K562 (cell line): Measurements from ENCODE around the gene RNF214. TPM values are rescaled to one million over a fixed set of nuclear protein-coding genes. Genes with fewer than 3 reads are reported as not detected.

Source experiments
- E2F3 ChIP-seq: fragments of 250-450 bp; sonication (Bioruptor Pico); IDR thresholded peaks from 2 replicates; pipeline ENCODE4 v1.4.0; 2020; ENCODE audit warnings: mild to moderate bottlenecking
- KDM5B ChIP-seq: fragments of 200-600 bp; sonication (generic); IDR thresholded peaks from 2 replicates; pipeline ENCODE4 v1.6.1; 2012; ENCODE audit warnings: low read depth, mild to moderate bottlenecking, moderate library complexity, low read length, control low read depth, inconsistent platforms; ENCODE audit not compliant: insufficient replicate concordance
- SRF ChIP-seq, 2 experiments: fragments of 250-450, 450-650 bp in 1 of 2; sonication (Bioruptor Pico) in 1 of 2; sonication (generic) in 1 of 2; formaldehyde crosslinking; IDR thresholded peaks; 2 replicates each; pipeline versions ENCODE4 v1.5.0 to v1.5.1; 2020 to 2022; ENCODE audit warnings: mild to moderate bottlenecking in 1 of 2, missing genetic modification reagents in 1 of 2
- TGIF2 ChIP-seq: sonication (generic); formaldehyde crosslinking; IDR thresholded peaks from 2 replicates; pipeline ENCODE4 v1.8.1; 2022; ENCODE audit warnings: mild to moderate bottlenecking, missing genetic modification reagents, moderate library complexity
- ZBTB1 ChIP-seq: sonication (generic); formaldehyde crosslinking; IDR thresholded peaks from 2 replicates; pipeline ENCODE4 v1.8.1; 2023; ENCODE audit warnings: missing genetic modification reagents, low read depth, mild to moderate bottlenecking, borderline replicate concordance
- ZBTB8A ChIP-seq: fragments of 450-650 bp; IDR thresholded peaks from 2 replicates; pipeline ENCODE4 v1.6.1; 2018; ENCODE audit warnings: mild to moderate bottlenecking, moderate library complexity; ENCODE audit not compliant: partially characterized antibody
- ZNF140 ChIP-seq: fragments of 250-450 bp; sonication (Bioruptor Pico); IDR thresholded peaks from 2 replicates; pipeline ENCODE4 v1.8.0; 2021; ENCODE audit warnings: moderate library complexity, mild to moderate bottlenecking, inconsistent platforms
- ZNF445 ChIP-seq: fragments of 250-450 bp; sonication (Bioruptor Pico); IDR thresholded peaks from 2 replicates; pipeline ENCODE4 v1.4.0; 2020; ENCODE audit warnings: low read depth, mild to moderate bottlenecking, moderate library complexity
- polyA plus RNA-seq, 8 experiments: library from polyadenylated mRNA; depleted of rRNA in 4 of 8; stranded (reverse) in 5 of 8; unstranded in 3 of 8; fragments of >200 nt; fragmentation: Nextera tagmentation in 2 of 8; fragmentation: Illumina TruSeq in 1 of 8; extraction: Ambion mirVana in 2 of 8; extraction: Trizol in 1 of 8; gene quantifications; 2 replicates each; pipeline versions ENCODE4 v1.2.1 to v1.2.3, GENCODE V29; 2011 to 2014; ENCODE audit warnings: inconsistent platforms in 1 of 8, missing spikeins in 1 of 8
- total RNA-seq, 7 experiments: library from RNA; depleted of rRNA in 6 of 7; stranded (reverse); fragments of >200 nt in 6 of 7; fragmentation: Illumina TruSeq in 2 of 7; extraction: Trizol in 2 of 7; gene quantifications; 2 replicates each; pipeline versions ENCODE4 v1.2.1 to v1.2.3, GENCODE V29; 2011 to 2021; ENCODE audit warnings: low replicate concordance in 1 of 7
- TF ChIP-seq, protein P1 (sequence below): fragments of 450-650 bp; IDR thresholded peaks from 2 replicates; pipeline ENCODE4 v1.6.1; 2016; ENCODE audit warnings: mild to moderate bottlenecking, moderate library complexity
- TF ChIP-seq, protein P2 (sequence below), 2 experiments: fragments of 250-450 bp in 1 of 2; fragments of 450-650 bp in 1 of 2; sonication (Bioruptor Pico) in 1 of 2; IDR thresholded peaks; 2 replicates each; pipeline versions ENCODE4 v1.6.1 to v1.8.0; 2016 to 2021; ENCODE audit warnings: mild to moderate bottlenecking in 2 of 2, moderate library complexity in 2 of 2, missing compliant biosample characterization in 1 of 2, missing genetic modification characterization in 1 of 2
- TF ChIP-seq, protein P3 (sequence below): fragments of 450-650 bp; formaldehyde crosslinking; IDR thresholded peaks from 2 replicates; pipeline ENCODE4 v1.4.0; 2022; ENCODE audit warnings: mild to moderate bottlenecking, moderate library complexity
- TF ChIP-seq, protein P4 (sequence below): fragments of 450-650 bp; IDR thresholded peaks from 2 replicates; pipeline ENCODE4 v1.6.1; 2016; ENCODE audit warnings: low read depth, mild to moderate bottlenecking, moderate library complexity

The RNF214 gene
- total and polyA plus RNA-seq, 9 of the 15 experiments (the other 6 are each of a cell fraction or from before 2014, with no cell fraction given): 6.6 to 24.8 (median 11.9) TPM

DNA sequence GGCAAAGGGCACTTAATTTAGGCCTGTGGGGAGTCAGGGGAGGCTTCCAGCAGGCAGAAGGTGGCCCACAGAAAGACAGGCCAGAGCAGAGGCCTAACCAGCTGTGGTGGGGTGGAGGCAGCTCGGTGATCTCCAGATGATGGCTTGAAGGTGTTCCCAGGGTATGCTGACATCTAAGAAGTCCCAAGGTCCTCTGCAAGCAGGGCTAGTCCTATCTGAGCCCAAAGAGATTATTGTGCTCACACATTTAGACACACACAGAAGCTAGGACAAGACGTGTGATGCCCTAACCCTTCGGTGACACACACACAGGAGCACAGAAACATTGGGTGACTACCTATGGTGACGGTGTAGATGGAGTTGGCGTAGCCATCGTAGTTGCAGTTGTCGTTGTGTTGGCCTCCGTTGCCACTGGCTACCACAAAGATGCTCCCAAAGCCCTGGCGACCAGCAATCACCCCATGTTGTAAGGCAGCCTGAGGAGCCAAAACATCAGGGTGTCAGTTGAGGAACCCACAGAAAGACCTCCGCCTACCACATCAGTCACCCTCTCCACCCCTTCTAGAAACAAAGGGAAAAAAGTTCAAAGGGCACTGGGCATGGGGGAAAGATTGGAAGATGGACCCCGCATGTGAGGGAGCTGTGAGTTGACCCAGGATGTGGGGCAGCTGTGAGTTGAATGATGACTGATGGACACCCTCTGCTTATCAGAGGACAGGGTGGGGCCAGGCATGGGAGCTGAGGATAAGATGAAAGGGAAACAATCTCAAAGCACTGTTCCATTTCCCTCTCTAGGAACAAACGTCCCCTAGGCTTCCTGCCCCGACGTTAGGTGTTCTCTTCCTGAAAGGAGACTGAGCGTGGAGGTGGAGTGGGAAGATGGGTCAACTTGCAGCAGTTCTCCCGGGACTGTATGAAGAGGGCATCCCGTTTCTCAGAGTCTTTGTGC, 8.5 kb upstream of the RNF214 start (continued):
- TF ChIP-seq, protein P1, sequence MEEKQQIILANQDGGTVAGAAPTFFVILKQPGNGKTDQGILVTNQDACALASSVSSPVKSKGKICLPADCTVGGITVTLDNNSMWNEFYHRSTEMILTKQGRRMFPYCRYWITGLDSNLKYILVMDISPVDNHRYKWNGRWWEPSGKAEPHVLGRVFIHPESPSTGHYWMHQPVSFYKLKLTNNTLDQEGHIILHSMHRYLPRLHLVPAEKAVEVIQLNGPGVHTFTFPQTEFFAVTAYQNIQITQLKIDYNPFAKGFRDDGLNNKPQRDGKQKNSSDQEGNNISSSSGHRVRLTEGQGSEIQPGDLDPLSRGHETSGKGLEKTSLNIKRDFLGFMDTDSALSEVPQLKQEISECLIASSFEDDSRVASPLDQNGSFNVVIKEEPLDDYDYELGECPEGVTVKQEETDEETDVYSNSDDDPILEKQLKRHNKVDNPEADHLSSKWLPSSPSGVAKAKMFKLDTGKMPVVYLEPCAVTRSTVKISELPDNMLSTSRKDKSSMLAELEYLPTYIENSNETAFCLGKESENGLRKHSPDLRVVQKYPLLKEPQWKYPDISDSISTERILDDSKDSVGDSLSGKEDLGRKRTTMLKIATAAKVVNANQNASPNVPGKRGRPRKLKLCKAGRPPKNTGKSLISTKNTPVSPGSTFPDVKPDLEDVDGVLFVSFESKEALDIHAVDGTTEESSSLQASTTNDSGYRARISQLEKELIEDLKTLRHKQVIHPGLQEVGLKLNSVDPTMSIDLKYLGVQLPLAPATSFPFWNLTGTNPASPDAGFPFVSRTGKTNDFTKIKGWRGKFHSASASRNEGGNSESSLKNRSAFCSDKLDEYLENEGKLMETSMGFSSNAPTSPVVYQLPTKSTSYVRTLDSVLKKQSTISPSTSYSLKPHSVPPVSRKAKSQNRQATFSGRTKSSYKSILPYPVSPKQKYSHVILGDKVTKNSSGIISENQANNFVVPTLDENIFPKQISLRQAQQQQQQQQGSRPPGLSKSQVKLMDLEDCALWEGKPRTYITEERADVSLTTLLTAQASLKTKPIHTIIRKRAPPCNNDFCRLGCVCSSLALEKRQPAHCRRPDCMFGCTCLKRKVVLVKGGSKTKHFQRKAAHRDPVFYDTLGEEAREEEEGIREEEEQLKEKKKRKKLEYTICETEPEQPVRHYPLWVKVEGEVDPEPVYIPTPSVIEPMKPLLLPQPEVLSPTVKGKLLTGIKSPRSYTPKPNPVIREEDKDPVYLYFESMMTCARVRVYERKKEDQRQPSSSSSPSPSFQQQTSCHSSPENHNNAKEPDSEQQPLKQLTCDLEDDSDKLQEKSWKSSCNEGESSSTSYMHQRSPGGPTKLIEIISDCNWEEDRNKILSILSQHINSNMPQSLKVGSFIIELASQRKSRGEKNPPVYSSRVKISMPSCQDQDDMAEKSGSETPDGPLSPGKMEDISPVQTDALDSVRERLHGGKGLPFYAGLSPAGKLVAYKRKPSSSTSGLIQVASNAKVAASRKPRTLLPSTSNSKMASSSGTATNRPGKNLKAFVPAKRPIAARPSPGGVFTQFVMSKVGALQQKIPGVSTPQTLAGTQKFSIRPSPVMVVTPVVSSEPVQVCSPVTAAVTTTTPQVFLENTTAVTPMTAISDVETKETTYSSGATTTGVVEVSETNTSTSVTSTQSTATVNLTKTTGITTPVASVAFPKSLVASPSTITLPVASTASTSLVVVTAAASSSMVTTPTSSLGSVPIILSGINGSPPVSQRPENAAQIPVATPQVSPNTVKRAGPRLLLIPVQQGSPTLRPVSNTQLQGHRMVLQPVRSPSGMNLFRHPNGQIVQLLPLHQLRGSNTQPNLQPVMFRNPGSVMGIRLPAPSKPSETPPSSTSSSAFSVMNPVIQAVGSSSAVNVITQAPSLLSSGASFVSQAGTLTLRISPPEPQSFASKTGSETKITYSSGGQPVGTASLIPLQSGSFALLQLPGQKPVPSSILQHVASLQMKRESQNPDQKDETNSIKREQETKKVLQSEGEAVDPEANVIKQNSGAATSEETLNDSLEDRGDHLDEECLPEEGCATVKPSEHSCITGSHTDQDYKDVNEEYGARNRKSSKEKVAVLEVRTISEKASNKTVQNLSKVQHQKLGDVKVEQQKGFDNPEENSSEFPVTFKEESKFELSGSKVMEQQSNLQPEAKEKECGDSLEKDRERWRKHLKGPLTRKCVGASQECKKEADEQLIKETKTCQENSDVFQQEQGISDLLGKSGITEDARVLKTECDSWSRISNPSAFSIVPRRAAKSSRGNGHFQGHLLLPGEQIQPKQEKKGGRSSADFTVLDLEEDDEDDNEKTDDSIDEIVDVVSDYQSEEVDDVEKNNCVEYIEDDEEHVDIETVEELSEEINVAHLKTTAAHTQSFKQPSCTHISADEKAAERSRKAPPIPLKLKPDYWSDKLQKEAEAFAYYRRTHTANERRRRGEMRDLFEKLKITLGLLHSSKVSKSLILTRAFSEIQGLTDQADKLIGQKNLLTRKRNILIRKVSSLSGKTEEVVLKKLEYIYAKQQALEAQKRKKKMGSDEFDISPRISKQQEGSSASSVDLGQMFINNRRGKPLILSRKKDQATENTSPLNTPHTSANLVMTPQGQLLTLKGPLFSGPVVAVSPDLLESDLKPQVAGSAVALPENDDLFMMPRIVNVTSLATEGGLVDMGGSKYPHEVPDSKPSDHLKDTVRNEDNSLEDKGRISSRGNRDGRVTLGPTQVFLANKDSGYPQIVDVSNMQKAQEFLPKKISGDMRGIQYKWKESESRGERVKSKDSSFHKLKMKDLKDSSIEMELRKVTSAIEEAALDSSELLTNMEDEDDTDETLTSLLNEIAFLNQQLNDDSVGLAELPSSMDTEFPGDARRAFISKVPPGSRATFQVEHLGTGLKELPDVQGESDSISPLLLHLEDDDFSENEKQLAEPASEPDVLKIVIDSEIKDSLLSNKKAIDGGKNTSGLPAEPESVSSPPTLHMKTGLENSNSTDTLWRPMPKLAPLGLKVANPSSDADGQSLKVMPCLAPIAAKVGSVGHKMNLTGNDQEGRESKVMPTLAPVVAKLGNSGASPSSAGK: no peak
- TF ChIP-seq SRF (CRISPR knock-in tag; IDR thresholded peaks at IDR 0.05) (no peak), ZBTB1 (CRISPR knock-in tag) (no peak), TGIF2 (CRISPR knock-in tag) (no peak), ZBTB8A (no peak), KDM5B (no peak), E2F3 (CRISPR knock-in tag) (no peak), ZNF445 (no peak), ZNF140 (no peak)
- TF ChIP-seq, protein P2, sequence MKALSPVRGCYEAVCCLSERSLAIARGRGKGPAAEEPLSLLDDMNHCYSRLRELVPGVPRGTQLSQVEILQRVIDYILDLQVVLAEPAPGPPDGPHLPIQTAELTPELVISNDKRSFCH (CRISPR knock-in tag; IDR thresholded peaks at IDR 0.05): no peak
- TF ChIP-seq, protein P2 (tag; IDR thresholded peaks at IDR 0.05): no peak; the same call in 1 of the 2 replicates
- TF ChIP-seq, protein P3, sequence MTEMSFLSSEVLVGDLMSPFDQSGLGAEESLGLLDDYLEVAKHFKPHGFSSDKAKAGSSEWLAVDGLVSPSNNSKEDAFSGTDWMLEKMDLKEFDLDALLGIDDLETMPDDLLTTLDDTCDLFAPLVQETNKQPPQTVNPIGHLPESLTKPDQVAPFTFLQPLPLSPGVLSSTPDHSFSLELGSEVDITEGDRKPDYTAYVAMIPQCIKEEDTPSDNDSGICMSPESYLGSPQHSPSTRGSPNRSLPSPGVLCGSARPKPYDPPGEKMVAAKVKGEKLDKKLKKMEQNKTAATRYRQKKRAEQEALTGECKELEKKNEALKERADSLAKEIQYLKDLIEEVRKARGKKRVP: no peak
- TF ChIP-seq, protein P4, sequence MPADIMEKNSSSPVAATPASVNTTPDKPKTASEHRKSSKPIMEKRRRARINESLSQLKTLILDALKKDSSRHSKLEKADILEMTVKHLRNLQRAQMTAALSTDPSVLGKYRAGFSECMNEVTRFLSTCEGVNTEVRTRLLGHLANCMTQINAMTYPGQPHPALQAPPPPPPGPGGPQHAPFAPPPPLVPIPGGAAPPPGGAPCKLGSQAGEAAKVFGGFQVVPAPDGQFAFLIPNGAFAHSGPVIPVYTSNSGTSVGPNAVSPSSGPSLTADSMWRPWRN: no peak
